KMS-11 (cell line): ENCODE data around the gene TAOK2.
"Not testable (repeated sequence)": the region's sequence is repeated elsewhere in the genome, so short reads cannot be mapped to it uniquely, and the experiment has no call there.

Experiments
- H2AFZ ChIP-seq: fragments of 200-600 bp; sonication (generic); 2 replicates; pipeline ENCODE4 v1.6.1; 2016; ENCODE audit warnings: antibody characterized with exemption, mixed run types, low read depth
- H3K27ac ChIP-seq: fragments of 200-600 bp; sonication (generic); 2 replicates; pipeline ENCODE4 v1.6.1; 2016; ENCODE audit warnings: mild to moderate bottlenecking, mixed run types
- H3K27me3 ChIP-seq: fragments of 200-600 bp; sonication (generic); 2 replicates; pipeline ENCODE4 v1.6.1; 2017; ENCODE audit warnings: mild to moderate bottlenecking, low read depth, mixed run types, moderate library complexity; ENCODE audit not compliant: insufficient read depth
- H3K36me3 ChIP-seq: fragments of 200-600 bp; sonication (generic); 2 replicates; pipeline ENCODE4 v1.6.1; 2017; ENCODE audit warnings: mild to moderate bottlenecking, mixed run types; ENCODE audit not compliant: insufficient read depth
- H3K4me1 ChIP-seq: fragments of 200-600 bp; sonication (generic); 2 replicates; pipeline ENCODE4 v1.6.1; 2016; ENCODE audit warnings: mild to moderate bottlenecking, low read depth, mixed run types; ENCODE audit not compliant: poor library complexity, severe bottlenecking
- H3K4me2 ChIP-seq: fragments of 200-600 bp; sonication (generic); 2 replicates; pipeline ENCODE4 v1.7.0; 2016; ENCODE audit warnings: mild to moderate bottlenecking, mixed run types
- H3K4me3 ChIP-seq: fragments of 200-600 bp; sonication (generic); IDR thresholded peaks from 2 replicates; pipeline ENCODE4 v1.6.1; 2017; ENCODE audit warnings: low read depth, low read length, mixed read lengths; ENCODE audit not compliant: insufficient read depth
- H3K79me2 ChIP-seq: fragments of 200-600 bp; sonication (generic); 2 replicates; pipeline ENCODE4 v1.6.1; 2016; ENCODE audit warnings: low read depth, mixed run types; ENCODE audit not compliant: insufficient read depth
- H3K9ac ChIP-seq: fragments of 200-600 bp; sonication (generic); 2 replicates; pipeline ENCODE4 v1.6.1; 2016; ENCODE audit warnings: mild to moderate bottlenecking, mixed run types
- H4K20me1 ChIP-seq: fragments of 200-600 bp; sonication (generic); 2 replicates; pipeline ENCODE4 v1.6.1; 2016; ENCODE audit warnings: mild to moderate bottlenecking, mixed run types; ENCODE audit not compliant: insufficient read depth
- TF ChIP-seq, protein P1 (sequence below): fragments of 200-600 bp; sonication (generic); conservative IDR thresholded peaks from 2 replicates; pipeline ENCODE4 v1.6.1; 2017; ENCODE audit warnings: low read depth, mild to moderate bottlenecking, antibody characterized with exemption, low read length, moderate library complexity, mixed read lengths

The TAOK2 gene

DNA sequence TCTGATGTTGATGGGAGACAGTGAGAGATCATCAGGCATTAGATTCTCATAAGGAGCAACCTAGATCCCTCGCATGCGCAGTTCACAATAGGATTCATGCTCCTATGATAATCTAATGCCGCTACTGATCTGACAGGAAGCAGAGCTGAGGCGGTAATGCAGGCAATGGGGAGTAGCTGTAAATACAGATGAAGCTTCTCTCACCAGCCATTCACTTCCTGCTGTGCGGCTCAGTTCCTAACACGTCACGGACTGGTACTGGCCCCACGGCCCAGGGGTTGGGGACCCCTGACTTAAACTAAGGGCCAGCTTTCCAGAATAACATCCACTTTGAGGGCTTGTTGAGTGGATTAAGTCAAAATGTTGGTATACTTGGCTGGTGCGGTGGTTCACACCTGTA lies 14.4 kb upstream of the TAOK2 start:
- TF ChIP-seq, protein P1, sequence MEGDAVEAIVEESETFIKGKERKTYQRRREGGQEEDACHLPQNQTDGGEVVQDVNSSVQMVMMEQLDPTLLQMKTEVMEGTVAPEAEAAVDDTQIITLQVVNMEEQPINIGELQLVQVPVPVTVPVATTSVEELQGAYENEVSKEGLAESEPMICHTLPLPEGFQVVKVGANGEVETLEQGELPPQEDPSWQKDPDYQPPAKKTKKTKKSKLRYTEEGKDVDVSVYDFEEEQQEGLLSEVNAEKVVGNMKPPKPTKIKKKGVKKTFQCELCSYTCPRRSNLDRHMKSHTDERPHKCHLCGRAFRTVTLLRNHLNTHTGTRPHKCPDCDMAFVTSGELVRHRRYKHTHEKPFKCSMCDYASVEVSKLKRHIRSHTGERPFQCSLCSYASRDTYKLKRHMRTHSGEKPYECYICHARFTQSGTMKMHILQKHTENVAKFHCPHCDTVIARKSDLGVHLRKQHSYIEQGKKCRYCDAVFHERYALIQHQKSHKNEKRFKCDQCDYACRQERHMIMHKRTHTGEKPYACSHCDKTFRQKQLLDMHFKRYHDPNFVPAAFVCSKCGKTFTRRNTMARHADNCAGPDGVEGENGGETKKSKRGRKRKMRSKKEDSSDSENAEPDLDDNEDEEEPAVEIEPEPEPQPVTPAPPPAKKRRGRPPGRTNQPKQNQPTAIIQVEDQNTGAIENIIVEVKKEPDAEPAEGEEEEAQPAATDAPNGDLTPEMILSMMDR = no peak
- no peak overlapping the region for H2AFZ ChIP-seq
- H3K36me3 ChIP-seq = no peaks in the 10 kb centered on the region
- H3K4me3 ChIP-seq = no peak overlapping the region
- H3K9ac ChIP-seq = no peak overlapping the region
- H3K4me2 ChIP-seq = no peak overlapping the region
- H4K20me1 ChIP-seq = no peaks in the 10 kb centered on the region
- no peaks in the 10 kb centered on the region for H3K79me2 ChIP-seq
- peaks cover 16% of the 10 kb centered on the region for H3K4me1 ChIP-seq
- H3K27me3 ChIP-seq = no peaks in the 10 kb centered on the region
- no peak overlapping the region for H3K27ac ChIP-seq

GRCh38 chr16:29959821-29960220 lies 13.8 kb upstream of the TAOK2 start:
- not testable (repeated sequence) for H3K4me2 ChIP-seq, H3K36me3 ChIP-seq, H3K27me3 ChIP-seq, H3K79me2 ChIP-seq, H2AFZ ChIP-seq, H4K20me1 ChIP-seq, H3K9ac ChIP-seq, H3K4me3 ChIP-seq, H3K27ac ChIP-seq
- H3K4me1 ChIP-seq = peaks cover 16% of the 10 kb centered on the region

DNA sequence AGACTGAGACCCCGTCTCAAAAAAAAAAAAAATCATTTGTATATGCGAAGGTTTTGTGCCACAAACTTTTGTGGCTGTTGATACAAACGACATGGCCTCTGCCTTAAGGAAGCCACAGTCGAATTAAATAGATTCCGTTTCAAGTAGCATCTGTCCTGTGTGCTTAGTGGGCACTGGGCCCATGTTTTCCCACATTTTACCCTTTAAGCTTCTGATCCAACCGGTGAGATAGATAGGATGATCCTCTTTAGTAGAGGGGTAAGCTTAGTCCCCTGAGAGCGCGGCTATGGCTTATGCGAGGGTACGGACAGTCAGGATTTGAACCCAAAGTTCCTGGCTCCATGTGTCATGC lies 12.6 kb upstream of the TAOK2 start:
- Histone ChIP-seq H3K4me2 (peak overlapping the region; percentile 92), H3K36me3 (no peaks in the 10 kb centered on the region), H4K20me1 (no peaks in the 10 kb centered on the region), H3K4me1 (peaks cover 16% of the 10 kb centered on the region), H3K4me3 (peak overlapping the region; percentile 42), H2AFZ (peak overlapping the region; percentile 98), H3K9ac (peak overlapping the region; percentile 42; the same call in 1 of the 2 replicates), H3K79me2 (no peaks in the 10 kb centered on the region), H3K27me3 (no peaks in the 10 kb centered on the region), H3K27ac (peak overlapping the region; percentile 5; the same call in 1 of the 2 replicates)
- TF ChIP-seq, protein P1 = no peak

DNA sequence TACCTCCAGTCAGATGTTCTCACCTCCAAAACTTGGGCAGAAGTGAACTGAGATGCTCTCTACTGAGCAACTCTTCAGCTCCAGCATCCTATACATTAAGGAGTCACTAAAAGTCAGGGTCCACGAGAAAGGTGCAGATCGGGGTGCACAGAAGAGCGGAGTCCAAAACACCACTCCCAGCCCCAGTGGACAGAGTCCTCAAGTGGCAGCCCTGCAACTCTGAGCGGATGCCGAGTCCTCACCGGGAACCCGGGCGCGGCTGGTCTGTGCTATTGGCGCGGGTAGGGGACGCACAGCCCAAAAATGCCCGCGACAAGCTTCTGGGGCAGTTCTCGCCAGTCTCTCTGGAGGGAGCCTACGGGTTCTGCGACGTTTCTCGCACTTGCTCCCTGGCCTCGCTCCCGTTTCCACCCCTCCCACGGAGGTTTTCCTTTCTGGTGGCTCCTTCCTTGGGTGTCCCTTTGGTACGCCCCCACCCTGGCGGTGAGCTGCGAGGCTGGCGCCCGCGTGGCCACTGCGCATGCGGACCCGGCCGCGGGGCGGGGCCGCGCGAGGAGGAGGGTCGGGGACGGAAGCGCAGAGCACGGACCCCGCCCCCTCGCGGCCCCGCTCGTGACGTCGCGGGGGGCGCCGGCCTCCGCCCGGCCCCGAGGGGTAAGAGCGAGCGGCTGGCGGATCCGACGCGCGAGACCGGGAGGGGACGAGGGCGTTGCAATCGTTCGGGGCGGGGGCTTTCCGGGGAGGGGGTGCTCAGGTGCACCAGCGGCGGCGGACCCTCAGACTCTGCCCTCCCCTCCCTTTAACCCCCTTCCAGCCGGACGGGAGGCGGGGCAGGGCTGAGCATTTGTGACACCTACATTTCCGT lies 12.0 kb upstream of the TAOK2 start, which contains the start of gene TMEM219:
Gene TMEM219 (plus strand): TSS at position 601 of the 865 bp plus-strand sequence. CDS start 1,065 bp downstream, outside the sequence.
- H3K9ac ChIP-seq = peak within 1 kb of the TSS; percentile 42; the same call in 1 of the 2 replicates
- peak within 1 kb of the TSS; percentile 42 for H3K4me3 ChIP-seq
- peak within 1 kb of the TSS; percentile 98 for H2AFZ ChIP-seq
- no peaks in the 10 kb centered on the region for H3K36me3 ChIP-seq
- no peaks in the 10 kb centered on the region for H3K27me3 ChIP-seq
- H3K4me2 ChIP-seq = peak within 1 kb of the TSS; percentile 92
- H3K27ac ChIP-seq = peak within 1 kb of the TSS; percentile 5; the same call in 1 of the 2 replicates
- TF ChIP-seq, protein P1 = peak; percentile 34; the same call in 1 of the 2 replicates
- no peaks in the 10 kb centered on the region for H3K79me2 ChIP-seq
- H3K4me1 ChIP-seq = peaks cover 16% of the 10 kb centered on the region
- H4K20me1 ChIP-seq = no peaks in the 10 kb centered on the region
